Measurements from ENCODE around the gene UBE2E3.
A peak's percentile ranks its signal among the peaks of the same experiment; 100 is the strongest.

UBE2E3 gene

DNA sequence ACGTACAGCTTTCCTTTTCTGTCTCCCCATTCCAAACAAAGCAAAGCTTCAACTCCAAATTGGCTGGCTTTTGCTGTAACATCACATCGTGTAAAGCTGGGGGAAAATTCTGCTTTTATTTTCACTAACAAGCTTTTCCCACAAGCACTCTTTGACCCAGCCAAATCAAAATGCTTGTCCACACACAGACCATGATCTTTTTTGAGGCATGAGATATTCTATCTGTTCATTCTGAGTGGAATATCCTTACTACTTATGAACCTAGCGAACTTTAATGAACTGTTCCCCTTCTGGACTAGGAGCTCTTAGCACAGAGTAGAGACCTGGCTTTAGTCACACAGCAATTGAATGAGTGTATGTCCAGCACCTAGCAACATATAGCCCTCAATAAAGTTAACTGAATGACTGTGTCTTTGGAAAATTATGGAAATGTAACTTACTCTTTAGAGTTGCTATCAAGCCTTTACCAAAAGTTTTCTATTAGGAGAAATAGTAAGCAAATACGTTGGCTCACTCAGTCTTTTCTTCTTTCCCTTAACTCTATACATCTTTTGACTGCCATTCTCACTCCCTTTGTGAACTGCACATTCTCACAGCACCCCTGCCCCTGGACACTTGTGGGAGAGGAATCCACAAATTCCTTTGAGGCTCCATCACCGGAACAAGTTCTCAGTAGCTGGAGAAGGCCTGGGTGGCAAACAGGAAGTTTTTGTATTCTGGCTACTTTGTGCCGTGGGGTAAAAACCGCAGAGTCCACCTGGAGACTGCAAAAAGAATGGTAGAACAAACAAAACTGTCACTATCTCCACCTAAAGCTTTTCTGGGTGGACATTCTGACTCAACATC, 1.3 kb upstream of the UBE2E3 start:
- DNase-seq (ENCODE audit: low spot score), result no peak

DNA sequence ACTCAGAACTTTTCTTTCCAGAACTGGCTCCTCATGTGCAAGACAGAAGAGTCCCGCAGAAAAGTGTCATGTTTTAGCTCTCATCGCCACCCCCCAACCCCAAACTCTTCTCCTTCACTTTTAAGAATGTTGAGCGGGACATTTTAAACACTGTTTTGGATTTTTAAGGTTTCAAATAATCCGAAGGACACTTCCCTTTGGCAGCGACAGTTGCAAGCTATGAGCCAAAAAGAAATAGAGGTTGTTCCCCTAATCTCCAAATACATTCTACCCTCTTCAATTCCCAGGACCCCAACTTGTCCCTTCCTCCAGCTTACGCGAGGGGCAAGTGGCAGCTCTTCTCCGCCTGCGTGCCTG, 678 bp upstream of the UBE2E3 start:
- DNase-seq (ENCODE audit: low spot score), result no peak

DNA sequence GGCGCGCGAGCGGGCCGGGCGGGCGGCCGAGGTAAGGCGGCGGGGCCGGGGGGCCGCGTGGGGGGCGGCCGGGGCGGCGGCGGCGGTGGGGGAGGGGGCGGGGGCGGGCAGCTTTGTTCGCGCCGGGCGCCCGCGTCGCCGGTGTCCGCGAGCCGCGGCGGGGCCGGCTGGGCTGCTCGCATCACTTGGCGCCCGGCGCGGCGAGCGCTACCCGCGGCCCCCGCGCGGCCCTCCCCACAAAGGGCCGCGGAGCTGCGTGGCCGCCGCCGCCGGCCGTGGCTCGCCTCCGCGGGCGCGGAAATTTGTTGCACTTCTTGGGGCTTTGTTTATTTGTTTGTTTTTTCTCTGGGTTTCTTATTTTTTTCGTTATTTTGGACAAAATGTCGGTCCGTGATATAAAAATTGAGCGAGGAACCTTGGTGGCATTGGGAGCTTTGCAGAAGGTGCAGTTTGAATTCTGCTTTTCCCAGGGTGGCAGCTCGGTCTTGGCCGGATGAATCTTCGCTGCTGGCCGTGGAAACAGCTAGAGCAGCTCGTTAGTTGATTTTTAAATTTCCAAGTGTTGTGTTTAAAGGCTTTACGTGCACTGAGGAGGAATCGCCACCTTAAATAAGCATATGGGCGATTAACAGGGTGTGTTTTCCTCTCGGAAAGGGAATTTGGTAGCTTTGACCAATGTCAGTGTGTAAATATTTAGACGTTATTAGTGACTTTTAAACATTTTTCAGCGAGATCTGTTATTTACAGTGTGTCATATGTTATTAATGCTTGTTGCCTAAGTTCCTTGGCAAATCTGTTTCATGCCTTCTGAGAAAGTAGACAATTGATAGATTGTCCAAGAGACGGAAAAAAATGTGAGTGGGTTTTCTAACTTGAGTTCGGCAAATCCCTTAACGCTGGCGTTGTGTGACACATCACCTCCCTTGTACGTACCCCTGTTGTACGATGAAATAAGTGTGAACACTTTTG, 822 bp downstream of the UBE2E3 start:
- DNase-seq (ENCODE audit: low spot score), result peak; percentile 67

DNA sequence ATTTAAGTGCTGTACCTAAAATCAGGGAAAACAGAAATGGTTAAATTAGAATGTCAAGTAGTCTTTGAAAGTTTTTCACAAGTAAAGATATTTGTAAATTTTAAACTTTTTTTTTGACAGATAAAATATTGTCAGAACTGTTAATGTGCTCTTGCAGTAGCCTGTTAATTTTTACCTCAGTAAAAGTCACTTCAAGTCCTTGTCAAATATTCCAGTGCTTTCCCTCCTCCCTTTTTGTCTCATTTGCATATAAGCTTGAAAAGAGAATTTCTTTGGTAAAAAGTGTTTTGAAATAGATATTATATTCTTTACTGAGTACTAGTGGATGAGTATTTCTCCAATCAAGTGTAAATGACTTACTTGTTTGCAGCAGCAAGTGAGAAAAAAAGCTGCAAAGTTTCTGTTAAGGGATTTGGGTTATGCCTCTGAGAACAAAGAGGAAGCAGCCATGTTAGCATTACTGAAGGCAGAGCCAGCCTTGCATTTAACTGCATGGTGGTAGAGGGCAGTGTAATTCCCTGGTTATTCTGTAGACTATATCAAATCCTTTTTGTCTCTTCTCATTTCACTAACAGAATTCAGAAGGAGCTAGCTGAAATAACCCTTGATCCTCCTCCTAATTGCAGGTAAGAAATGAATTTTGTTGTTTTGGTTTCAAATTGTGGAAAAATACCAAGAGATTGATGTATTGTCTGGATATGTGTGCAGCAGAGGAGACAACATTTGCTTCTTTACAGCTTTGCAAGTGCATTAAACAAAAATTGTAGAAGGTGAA, 3.2 kb downstream of the UBE2E3 start:
- peak; percentile 16 for DNase-seq (ENCODE audit: low spot score)

DNA sequence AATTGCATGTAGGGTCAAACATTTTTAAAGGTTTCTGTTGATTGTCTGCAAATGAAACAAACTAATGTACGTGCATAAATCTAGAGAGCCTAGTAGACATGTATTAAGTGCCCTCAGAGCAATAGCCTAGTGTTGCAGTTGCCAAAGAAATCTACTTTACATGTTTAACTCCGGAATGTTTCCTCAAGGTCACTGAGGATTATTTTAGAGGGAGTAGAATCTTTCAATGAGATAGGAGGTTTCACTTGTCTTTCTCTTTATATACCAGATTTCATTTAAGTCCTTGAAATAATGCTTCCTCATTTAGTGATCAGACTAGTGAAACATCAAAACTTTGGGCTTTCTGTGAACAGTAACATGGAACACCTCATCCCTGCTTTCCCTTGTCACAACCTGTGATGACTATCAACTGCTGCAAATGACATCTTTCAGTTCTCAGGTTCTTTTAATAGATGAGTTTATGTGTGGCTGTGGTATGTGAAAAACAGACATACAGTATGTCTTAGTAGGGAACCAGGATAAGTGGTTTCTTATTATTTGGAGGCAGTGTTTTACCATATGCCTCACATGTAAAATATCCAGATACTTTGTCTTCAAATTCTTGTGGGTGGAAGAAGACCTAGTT, 5.5 kb downstream of the UBE2E3 start:
- no peak for DNase-seq (ENCODE audit: low spot score)

DNA sequence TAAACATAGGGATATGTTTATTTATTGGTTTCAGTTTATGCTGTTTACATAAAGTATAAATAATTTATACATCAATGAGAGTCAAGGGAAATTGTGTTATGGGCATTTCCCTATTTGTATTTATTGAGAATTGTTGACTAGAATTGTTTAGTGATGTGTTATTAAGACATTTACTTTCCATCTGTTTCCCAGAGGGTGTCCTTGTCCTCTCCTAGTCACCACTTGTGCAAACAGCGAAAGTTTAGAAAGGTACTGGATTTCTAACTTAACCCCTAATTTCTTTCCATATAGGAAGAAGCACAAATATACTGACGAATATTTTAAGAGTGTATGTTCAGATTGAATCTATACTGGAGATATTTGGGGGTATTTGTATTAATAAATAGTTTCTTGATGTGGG, 6.7 kb downstream of the UBE2E3 start:
- no peak for DNase-seq (ENCODE audit: low spot score)

DNA sequence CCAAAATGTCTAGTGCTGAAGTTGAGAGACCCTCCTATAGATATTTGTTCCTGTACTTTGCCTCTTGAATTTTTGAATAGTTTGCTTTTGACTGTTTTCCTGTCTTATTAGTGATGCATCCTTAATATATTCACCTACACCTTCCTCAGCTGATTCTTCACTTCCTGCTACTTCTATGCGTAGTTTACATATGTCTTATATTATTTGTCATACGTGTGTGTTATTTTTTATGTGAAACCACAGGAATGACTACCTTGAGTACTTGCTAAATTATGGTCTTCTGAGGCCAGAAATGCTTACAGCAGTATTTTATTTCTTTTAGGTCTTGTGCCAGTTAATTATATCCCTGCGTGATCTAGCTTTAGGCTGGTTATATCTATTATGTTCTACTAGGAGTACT, 9.9 kb downstream of the UBE2E3 start:
- DNase-seq (ENCODE audit: low spot score), result no peak

DNA sequence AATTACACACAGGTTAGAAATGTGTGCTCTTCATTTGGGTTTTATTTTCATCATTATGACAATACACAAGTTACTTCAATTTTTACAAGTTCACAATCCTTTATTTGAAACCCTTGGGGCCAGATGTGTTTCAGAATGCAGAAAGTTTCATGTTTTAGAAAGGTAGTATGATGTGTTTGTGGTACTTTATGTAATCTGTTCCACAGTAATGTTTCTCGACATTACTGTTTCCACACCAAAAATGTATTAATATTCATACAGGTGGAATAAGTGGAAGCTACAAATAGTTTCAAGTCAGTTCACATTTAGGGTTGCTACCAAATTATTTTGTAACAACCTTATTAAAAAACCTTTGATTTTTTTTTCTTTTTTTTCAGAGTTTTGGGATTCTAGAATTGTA, 10.4 kb downstream of the UBE2E3 start:
- DNase-seq (ENCODE audit: low spot score), result no peak

DNA sequence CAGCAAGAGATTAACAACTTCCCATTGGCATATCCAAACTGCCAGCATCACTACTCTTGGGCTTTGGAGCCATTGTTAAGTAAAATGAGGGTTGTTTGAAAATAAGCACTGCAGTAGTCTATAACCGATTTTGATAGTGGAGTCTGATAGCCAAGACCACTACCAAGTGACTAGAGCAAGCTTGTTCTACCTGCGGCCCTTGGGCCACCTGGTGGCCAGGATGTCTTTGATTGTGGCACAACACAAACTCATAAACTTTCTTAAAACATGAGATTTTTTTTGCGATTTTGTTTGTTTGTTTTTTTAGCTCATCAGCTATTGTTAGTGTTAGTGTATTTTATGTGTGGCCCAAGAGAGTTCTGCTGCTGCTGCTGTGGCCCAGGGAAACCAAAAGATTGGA, 11.0 kb downstream of the UBE2E3 start:
- DNase-seq (ENCODE audit: low spot score), result no peak

DNA sequence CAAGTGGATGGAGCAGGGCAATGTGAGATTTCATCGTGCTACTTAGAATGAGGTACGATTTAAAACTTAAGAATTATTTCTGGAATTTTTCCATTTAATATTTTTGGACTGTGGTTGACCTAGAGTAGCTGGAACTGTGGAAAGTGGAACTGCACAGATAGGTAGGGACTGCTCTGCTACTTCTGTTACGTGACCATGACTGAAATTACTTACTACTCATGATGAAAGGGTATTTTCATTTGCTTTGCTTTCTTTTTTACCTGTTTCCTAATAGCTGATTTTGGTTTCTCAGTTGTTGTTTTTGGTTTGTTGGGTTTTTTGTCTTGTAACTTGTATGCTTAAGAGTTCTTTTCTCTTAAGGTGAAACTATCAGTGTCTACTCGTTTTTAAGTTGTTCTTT, 11.4 kb downstream of the UBE2E3 start:
- no peak for DNase-seq (ENCODE audit: low spot score)

DNA sequence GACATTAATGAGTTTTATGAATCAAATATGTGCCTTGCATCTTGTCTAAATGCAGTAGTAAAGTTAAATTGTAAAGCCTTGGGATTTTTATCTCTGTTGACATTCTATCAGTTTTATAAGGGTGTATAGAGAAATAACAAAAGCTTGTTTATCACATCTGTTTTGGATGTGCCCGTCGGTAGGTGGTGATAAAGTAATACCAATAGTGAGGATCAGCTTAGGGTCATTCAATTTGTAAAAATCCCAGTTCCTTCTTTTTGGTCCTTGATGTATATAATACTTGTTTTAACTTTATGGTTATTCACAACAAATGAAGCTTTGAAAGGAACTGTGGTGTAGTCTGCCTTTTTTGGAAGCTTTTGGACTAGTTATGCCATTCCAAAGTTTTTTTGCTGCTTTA, 12.6 kb downstream of the UBE2E3 start:
- no peak for DNase-seq (ENCODE audit: low spot score)

DNA sequence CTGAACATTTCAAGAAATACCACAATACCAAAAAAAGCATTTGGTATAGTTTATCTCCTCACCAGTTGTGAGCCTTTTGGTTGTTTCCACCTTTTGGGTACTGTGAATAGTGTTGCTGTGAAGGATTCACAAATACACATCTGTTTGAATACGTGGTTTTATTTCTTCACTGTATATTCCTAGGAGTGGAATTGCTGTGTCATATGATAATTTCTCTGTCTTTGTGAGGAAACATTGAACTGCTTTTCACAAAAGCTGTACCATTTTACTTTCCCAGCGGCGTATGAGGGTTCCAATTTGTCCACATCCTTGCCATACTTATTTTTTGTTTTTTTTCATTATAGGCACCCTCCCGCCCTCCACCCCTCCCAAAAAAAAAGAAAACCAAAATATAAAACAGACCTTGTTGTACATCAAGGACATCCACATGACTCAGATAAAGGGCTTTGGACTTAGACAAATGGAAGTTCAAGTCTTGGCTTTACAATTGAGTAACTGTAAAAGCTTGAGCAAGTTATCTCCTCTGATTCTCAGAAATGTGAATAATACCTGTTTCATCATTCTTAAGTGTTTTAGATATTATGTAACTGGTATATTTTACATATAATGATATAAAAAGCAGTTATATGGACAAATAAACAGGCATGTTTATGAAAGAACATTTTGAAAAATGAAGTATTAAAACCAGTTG, 19.0 kb downstream of the UBE2E3 start:
- no peak for DNase-seq (ENCODE audit: low spot score)

DNA sequence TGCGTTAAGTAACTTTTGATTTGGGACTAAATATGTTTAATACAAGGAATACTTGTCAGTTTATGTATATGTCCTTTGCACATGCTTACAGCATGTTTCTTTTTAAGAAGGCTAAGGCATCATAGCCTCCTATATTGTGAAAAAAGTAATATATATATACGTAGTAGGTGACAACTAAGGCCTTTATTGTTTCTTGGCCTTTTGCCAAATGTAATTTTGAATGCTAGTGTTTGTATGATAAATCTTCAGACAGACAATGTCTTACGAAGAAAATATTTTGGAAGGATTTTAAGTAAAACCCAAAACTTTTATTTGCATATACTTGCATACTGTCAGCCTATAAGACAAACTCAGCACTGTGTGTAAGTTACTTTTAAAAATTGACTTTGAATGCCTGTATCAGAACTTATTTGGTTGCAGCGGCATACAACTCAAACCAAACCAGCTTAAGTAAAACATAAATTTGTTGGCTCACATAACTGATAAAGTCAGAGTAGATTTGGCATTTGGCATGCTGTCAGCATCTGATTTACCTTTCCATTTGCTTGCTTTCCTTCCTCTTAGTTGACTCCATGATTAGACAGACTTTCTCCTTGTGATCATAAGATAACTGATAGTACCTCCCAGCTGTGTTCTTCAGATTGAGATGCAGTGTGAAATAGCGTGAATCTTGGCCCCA, 24.4 kb downstream of the UBE2E3 start:
- no peak for DNase-seq (ENCODE audit: low spot score)

DNA sequence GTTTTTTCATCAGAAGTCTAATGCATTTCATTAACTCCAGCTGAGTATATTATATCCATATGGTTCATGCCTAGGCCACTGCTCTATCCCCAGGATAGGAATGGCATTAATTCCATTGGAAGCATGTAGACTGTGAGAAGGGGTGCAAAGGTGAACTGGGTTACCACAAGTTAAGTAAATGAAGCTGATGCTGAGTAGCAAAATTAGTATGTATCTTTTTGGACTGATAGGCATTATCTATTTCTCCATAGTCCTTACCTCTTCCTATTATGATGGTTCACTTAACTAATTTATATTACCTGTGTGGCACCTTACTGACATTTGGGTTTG, 24.9 kb downstream of the UBE2E3 start:
- DNase-seq (ENCODE audit: low spot score), result no peak

DNA sequence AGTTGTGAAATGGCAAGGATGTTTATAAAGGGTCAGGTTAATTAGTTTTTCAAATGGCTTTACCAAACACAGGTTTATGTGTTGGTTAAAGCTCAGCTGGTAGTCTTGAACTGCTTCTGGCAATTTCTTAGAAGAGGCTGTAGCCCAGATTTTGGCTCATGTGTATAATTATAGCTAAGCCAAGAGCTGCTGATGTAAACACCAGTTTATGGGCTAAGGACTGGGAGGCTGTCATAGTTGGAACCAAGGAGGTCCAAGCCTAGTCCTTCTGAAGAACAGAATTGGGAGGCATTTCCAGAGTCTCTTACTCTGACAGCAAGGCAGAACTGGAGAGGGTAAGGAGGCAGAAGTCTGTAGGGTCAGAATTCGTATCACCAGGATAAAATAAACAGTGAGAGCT, 25.4 kb downstream of the UBE2E3 start:
- DNase-seq (ENCODE audit: low spot score), result no peak

DNA sequence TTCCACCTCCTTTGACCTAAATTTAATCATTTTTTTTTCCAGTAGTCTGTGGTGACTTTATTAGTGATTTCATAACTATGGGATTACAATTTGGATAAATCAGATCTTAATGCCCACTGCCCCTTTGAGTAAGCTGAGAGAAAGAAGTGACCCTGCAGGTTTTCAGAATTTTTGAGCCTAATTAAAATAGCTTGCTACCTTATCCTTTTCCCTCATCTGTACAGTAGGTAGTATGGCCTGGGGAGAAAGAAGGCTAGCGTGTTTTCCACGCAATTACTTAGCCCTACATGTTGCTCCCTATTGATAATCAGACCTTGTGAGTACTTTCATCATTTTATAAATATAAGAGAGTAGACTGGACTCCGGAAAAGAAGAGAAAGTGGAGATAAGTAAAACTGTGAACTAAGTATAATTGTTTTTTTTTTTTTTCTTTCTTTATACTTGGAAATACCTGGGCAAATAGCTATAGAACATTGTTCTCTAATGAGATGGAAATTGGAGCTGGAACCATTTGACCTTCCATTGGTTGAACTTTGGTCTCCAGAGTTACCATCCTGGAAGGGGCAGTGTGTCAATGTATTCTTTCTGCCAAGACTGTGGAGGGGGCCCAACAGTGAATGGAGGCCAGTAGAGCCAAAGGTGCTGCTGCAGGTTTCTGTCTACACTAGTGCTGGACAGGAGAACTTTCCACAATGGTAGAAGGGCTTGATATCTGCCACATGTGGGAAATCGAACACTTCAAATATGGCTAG, 26.9 kb downstream of the UBE2E3 start:
- no peak for DNase-seq (ENCODE audit: low spot score)

DNA sequence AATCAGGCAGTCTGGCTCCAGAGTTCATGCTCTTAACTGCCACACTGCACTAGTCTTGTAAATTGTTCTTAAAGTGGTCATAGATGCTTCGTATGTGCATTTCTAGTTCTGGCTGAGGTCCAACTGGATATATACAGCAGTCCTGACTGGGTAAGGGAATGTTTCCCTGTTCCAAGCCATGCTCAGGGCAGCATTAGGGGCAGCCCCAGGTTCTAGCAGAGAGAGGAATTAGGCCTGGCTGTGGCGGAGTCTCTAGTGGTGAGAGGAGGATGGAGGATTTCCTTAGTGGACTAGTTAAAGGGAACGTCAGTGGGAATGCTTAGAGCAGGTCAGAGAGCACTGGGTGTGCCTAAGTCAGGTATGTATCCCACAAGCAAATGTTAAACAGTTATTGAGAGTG, 28.0 kb downstream of the UBE2E3 start:
- peak; percentile 14 for DNase-seq (ENCODE audit: low spot score)

DNA sequence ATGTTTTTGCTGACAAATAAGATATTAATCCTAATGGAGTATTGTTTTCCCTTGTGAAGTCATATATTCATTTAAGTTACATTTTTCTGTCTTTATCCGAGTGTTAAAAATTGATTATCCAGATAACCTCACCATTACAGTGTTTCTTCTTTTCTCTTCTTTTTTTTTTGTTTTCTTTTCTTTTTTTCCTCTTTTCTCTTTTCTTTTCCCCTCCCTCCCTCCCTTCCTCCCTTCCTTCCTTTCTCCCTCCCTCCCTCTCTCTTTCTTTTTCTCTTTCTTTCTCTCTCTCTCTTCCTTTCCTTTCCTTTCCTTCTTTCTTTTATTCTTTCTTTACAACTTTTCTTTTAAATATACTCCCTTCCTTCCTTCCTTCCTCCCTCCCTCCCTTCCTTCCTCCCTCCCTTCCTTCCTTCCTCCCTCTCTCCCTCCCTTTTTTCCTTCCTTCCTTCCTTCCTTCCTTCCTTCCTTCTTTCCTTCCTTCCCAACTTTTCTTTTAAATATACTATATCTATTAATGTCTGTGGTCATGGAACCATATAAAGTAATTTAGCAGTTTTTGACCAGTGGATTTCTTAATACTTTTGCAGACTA, 40.9 kb downstream of the UBE2E3 start:
- DNase-seq (ENCODE audit: low spot score), result no peak

DNA sequence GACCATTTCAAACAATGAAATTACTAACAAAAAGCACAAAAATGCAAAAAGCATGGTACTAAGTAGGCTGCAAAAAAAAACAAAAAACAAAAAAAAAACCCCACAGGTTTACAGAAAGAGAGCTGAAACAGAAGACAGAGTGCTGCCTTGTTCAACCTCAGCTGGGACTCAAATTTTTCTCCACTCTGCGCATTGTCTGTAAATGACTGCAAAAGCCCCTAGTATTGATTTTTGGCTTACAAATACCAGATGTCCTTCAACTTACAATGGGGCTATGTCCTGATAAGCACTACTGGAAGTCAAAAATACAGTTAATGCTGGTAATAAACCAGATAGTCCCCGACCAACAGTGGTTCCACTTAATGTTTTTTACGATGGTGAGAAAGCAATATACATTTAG, 42.2 kb downstream of the UBE2E3 start:
- DNase-seq (ENCODE audit: low spot score), result no peak

DNA sequence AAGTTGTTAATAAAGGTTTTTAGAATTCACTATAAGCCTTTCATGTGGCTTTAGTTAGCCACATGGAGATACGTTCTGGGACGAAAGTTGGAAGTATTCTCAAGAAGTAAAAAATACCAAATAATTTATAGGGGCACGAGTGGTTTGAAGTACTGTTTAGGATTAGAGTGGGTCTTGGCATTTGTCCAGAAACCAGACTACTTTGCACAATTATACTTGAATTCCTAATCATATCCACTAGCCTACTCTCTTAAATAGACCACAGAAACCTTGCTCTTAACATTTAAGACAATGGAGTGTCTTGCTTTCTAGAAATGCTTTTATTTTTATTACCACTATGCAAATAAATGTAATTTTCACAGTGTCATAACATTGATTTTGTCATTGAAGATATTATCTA, 44.6 kb downstream of the UBE2E3 start:
- no peak for DNase-seq (ENCODE audit: low spot score)
